Vagina (tissue), 2 donors: ENCODE data around the gene IRGQ. TPM values are rescaled to one million over a fixed set of nuclear protein-coding genes. Genes with fewer than 3 reads are reported as not detected.
A peak's percentile ranks its signal among the peaks of the same experiment; 100 is the strongest.

Experiments
- DNase-seq, 2 donors: peaks; one replicate each; pipeline ENCODE4 v3.0.0-alpha.2; 2017; ENCODE audit errors: extremely low spot score in 2 of 2
- H3K27ac ChIP-seq: fragments of 200-600 bp; sonication (generic); one replicate; pipeline ENCODE4 v1.5.1; 2019
- H3K27me3 ChIP-seq: fragments of 200-600 bp; sonication (generic); one replicate; pipeline ENCODE4 v1.5.1; 2019
- H3K36me3 ChIP-seq, 2 donors: fragments of 200-600 bp; sonication (generic); one replicate each; pipeline ENCODE4 v1.5.1; 2017 to 2019
- H3K4me1 ChIP-seq: fragments of 200-600 bp; sonication (generic); one replicate; pipeline ENCODE4 v1.5.1; 2019
- H3K4me3 ChIP-seq, 2 donors: fragments of 200-600 bp; sonication (generic); 1 replicate in 1 of 2; 2 replicates in 1 of 2; pipeline ENCODE4 v1.5.1; 2016 to 2019
- H3K9me3 ChIP-seq: fragments of 200-600 bp; sonication (generic); one replicate; pipeline ENCODE4 v1.5.1; 2019
- CTCF ChIP-seq, 3 experiments: fragments of 450-650 bp in 2 of 3; fragments of 200-600 bp in 1 of 3; sonication (generic) in 1 of 3; IDR thresholded peaks; one replicate each; pipeline ENCODE4 v1.5.1; 2017 to 2019; ENCODE audit warnings: antibody characterized with exemption in 3 of 3, mild to moderate bottlenecking in 2 of 3, moderate library complexity in 2 of 3
- POLR2A ChIP-seq, 2 donors: fragments of 450-650 bp; IDR thresholded peaks; one replicate each; pipeline ENCODE4 v1.6.1; 2017; ENCODE audit warnings: antibody characterized with exemption in 2 of 2, mild to moderate bottlenecking in 2 of 2, moderate library complexity in 2 of 2
- POLR2AphosphoS5 ChIP-seq, 2 donors: sonication (generic); formaldehyde crosslinking; IDR thresholded peaks; one replicate each; pipeline ENCODE4 v1.9.0; 2017; ENCODE audit warnings: antibody characterized with exemption in 2 of 2, mild to moderate bottlenecking in 2 of 2, low read depth in 1 of 2; ENCODE audit not compliant: insufficient read depth in 1 of 2
- intact Hi-C: fragments of 100-400 bp; cut with DNase I; formaldehyde crosslinking; loops from one replicate; pipeline ENCODE4 v1.15.1; 2023
- total RNA-seq: library from RNA; depleted of rRNA; stranded (reverse); fragments of >200 nt; gene quantifications from one replicate; pipeline ENCODE4 v1.2.3, GENCODE V29; 2016

The IRGQ gene
- total RNA-seq, 1 donor from 2014 or later: 11.0 TPM

- H3K9me3 ChIP-seq: no peaks in the 10 kb centered on the region
- H3K4me1 ChIP-seq: peaks cover 17% of the 10 kb centered on the region
- H3K27ac ChIP-seq: peak overlapping the region; percentile 80
- no peaks in the 10 kb centered on the region for H3K27me3 ChIP-seq
- peak overlapping the region; percentile 71 to 93 for H3K4me3 ChIP-seq
- no peak for DNase-seq
- no peak for TF ChIP-seq POLR2AphosphoS5 (IDR thresholded peaks at IDR 0.05; ENCODE audit: insufficient read depth in 1 of 2, low read depth in 1 of 2)
- TF ChIP-seq POLR2A (IDR thresholded peaks at IDR 0.05): no peak
- TF ChIP-seq CTCF (IDR thresholded peaks at IDR 0.05): no peak
- H3K36me3 ChIP-seq: no peaks in the 10 kb centered on the region
- intact Hi-C loops: loop anchor here (5.0 kb wide), 1 partner anchor 37 kb away; no protein-coding TSS in a partner anchor
Measured at GRCh38 chr19:43574424-43575155, 21.3 kb downstream of the IRGQ start.

GRCh38 chr19:43572171-43572588 lies 23.8 kb downstream of the IRGQ start:
- intact Hi-C loops: no loop called here
- no peak for TF ChIP-seq CTCF (IDR thresholded peaks at IDR 0.05)
- no peak for TF ChIP-seq POLR2A (IDR thresholded peaks at IDR 0.05)
- TF ChIP-seq POLR2AphosphoS5 (IDR thresholded peaks at IDR 0.05; ENCODE audit: insufficient read depth in 1 of 2, low read depth in 1 of 2): no peak
- Histone ChIP-seq H3K27me3 (no peaks in the 10 kb centered on the region), H3K4me1 (peaks cover 17% of the 10 kb centered on the region), H3K36me3 (no peaks in the 10 kb centered on the region), H3K4me3 (no peak overlapping the region), H3K27ac (no peak overlapping the region), H3K9me3 (no peaks in the 10 kb centered on the region)
- DNase-seq: no peak

- intact Hi-C loops: no loop called here
Measured at GRCh38 chr19:43570174-43570791, 25.7 kb downstream of the IRGQ start.

GRCh38 chr19:43569657-43570056 lies 26.3 kb downstream of the IRGQ start:
- Histone ChIP-seq H3K27me3 (no peaks in the 10 kb centered on the region), H3K9me3 (no peaks in the 10 kb centered on the region), H3K27ac (no peak overlapping the region), H3K4me3 (no peak overlapping the region), H3K36me3 (no peaks in the 10 kb centered on the region), H3K4me1 (peaks cover 6% of the 10 kb centered on the region)
- no peak for DNase-seq
- intact Hi-C loops: loop anchor here (10.0 kb wide), 1 partner anchor 85 kb away; no protein-coding TSS in a partner anchor
- TF ChIP-seq CTCF (IDR thresholded peaks at IDR 0.05): no peak
- TF ChIP-seq POLR2A (IDR thresholded peaks at IDR 0.05): no peak
- no peak for TF ChIP-seq POLR2AphosphoS5 (IDR thresholded peaks at IDR 0.05; ENCODE audit: insufficient read depth in 1 of 2, low read depth in 1 of 2)

More at GRCh38 chr19:43570174-43570791, 25.7 kb downstream of the IRGQ start:
- Histone ChIP-seq H3K4me1 (peaks cover 11% of the 10 kb centered on the region), H3K27me3 (no peaks in the 10 kb centered on the region), H3K9me3 (no peaks in the 10 kb centered on the region), H3K36me3 (no peaks in the 10 kb centered on the region), H3K27ac (no peak overlapping the region), H3K4me3 (no peak overlapping the region)
- no peak for DNase-seq
- TF ChIP-seq POLR2AphosphoS5 (IDR thresholded peaks at IDR 0.05; ENCODE audit: insufficient read depth in 1 of 2, low read depth in 1 of 2) (no peak), CTCF (IDR thresholded peaks at IDR 0.05) (no peak), POLR2A (IDR thresholded peaks at IDR 0.05) (no peak)

GRCh38 chr19:43564800-43565199 lies 31.1 kb downstream of the IRGQ start:
- Histone ChIP-seq H3K4me3 (no peak overlapping the region), H3K27ac (no peak overlapping the region), H3K27me3 (no peaks in the 10 kb centered on the region), H3K9me3 (no peaks in the 10 kb centered on the region), H3K36me3 (peaks cover 0 to 6% of the 10 kb centered on the region in 2 donors), H3K4me1 (peaks cover 9% of the 10 kb centered on the region)
- TF ChIP-seq POLR2AphosphoS5 (IDR thresholded peaks at IDR 0.05; ENCODE audit: insufficient read depth in 1 of 2, low read depth in 1 of 2): no peak
- no peak for TF ChIP-seq POLR2A (IDR thresholded peaks at IDR 0.05)
- TF ChIP-seq CTCF (IDR thresholded peaks at IDR 0.05): no peak
- no peak for DNase-seq
- intact Hi-C loops: loop anchor here (10.0 kb wide), 1 partner anchor 90 kb away; no protein-coding TSS in a partner anchor
